ENCODE results near the gene OR1E2. TPM values are rescaled to one million over a fixed set of nuclear protein-coding genes. Genes with fewer than 3 reads are reported as not detected.
"Not testable (repeated sequence)": the region's sequence is repeated elsewhere in the genome, so short reads cannot be mapped to it uniquely, and the experiment has no call there.

The OR1E2 gene
- total RNA-seq, 1 donor from 2014 or later = not detected

DNA sequence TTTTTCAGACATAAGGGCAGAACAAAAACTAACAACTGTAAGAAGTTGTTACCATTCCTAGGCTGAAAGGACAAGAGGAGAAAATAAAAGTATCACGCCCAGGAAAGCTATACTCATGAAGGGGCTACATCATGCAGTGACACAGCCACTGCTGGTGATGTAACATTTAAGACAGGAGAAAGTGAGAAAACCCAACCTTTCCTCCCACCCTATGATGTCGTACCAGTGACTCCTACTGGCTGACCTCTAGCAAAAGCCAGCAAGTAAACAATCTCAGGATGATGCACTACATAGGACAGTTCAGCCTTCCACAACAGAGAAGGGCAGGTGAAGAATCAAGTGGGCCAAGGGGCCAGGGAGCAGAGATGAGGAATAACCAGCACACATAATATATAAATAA lies 14.0 kb upstream of the OR1E2 start:
- Mint-ChIP-seq H3K36me3 (no peaks in the 10 kb centered on the region), H3K27ac (no peak overlapping the region), H3K27me3 (ENCODE audit: low read depth) (no peaks in the 10 kb centered on the region), H3K4me3 (no peak overlapping the region), H3K4me1 (no peaks in the 10 kb centered on the region), H3K9me3 (peaks cover 2% of the 10 kb centered on the region)
- no peak for DNase-seq (ENCODE audit: low spot score in 2 of 2, unreplicated experiment in 2 of 2)
- TF ChIP-seq, protein P1, sequence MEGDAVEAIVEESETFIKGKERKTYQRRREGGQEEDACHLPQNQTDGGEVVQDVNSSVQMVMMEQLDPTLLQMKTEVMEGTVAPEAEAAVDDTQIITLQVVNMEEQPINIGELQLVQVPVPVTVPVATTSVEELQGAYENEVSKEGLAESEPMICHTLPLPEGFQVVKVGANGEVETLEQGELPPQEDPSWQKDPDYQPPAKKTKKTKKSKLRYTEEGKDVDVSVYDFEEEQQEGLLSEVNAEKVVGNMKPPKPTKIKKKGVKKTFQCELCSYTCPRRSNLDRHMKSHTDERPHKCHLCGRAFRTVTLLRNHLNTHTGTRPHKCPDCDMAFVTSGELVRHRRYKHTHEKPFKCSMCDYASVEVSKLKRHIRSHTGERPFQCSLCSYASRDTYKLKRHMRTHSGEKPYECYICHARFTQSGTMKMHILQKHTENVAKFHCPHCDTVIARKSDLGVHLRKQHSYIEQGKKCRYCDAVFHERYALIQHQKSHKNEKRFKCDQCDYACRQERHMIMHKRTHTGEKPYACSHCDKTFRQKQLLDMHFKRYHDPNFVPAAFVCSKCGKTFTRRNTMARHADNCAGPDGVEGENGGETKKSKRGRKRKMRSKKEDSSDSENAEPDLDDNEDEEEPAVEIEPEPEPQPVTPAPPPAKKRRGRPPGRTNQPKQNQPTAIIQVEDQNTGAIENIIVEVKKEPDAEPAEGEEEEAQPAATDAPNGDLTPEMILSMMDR (IDR thresholded peaks at IDR 0.05; ENCODE audit: unreplicated experiment) = no peak

DNA sequence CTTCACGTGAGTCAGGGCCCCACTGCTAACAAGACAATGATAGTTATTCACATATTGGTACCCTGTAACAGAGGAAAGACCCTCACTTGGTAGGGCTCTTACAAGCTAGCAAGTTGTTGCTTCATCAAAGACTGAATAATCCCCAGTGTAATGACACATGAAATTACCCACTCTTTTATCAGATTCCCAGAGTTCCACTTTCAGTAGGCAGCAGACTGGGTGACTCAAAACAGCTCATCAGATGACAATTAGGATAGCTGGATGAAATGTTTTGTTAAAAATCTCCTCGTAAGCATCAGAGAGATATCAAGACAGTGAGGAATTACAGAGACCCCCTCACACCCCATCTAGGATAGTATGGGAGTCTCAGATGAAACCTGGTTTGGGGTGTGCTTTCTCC lies 6.8 kb upstream of the OR1E2 start:
- Mint-ChIP-seq H3K27me3 (ENCODE audit: low read depth) (no peaks in the 10 kb centered on the region), H3K4me3 (no peak overlapping the region), H3K27ac (no peak overlapping the region), H3K9me3 (peaks cover 10% of the 10 kb centered on the region), H3K36me3 (no peaks in the 10 kb centered on the region), H3K4me1 (no peaks in the 10 kb centered on the region)
- no peak for DNase-seq (ENCODE audit: low spot score in 2 of 2, unreplicated experiment in 2 of 2)
- TF ChIP-seq, protein P1 (IDR thresholded peaks at IDR 0.05; ENCODE audit: unreplicated experiment) = no peak

DNA sequence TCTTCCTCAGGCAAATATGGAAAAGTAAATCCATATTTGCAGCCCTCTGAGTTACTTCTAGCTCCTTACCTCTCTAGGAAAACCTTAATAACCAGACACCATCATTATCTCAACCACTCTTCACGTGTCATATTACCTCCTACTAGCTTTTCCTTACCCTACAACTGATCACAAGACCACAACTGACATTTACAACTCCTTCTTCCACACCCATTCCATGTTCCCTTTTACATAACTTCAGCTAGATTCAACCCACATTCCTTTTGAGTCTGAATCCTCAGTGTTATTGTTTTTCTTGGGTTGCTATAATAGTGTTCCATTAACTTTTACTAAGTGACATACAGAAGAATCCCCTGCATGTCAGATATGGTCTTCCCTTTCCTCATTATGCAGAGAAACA lies 4.7 kb upstream of the OR1E2 start:
- DNase-seq (ENCODE audit: low spot score in 2 of 2, unreplicated experiment in 2 of 2) = no peak
- no peak overlapping the region for H3K27ac Mint-ChIP-seq

DNA sequence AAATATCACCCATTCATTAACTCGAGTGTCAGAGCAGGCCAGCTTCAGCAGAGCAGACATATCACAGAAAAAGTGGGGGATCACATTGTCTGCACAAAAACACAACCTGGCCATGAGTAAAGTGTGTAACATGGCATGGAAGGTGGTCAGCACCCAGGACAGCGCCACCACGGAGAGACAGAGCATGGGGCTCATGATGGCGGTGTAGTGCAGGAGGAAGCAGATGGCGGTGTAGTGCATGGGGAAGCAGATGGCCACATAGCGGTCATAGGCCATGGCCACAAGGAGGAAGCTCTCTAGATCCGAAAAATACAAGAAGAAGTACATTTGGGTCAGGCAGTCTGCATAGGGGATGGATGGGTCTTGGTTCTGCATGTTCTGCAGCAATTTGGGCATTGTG lies 426 bp downstream of the OR1E2 start:
- H3K36me3 Mint-ChIP-seq; DNase-seq (ENCODE audit: low spot score in 2 of 2, unreplicated experiment in 2 of 2): not testable (repeated sequence)
- peaks cover 56% of the 10 kb centered on the region for H3K9me3 Mint-ChIP-seq

More for the DNA sequence above, 4.7 kb upstream of the OR1E2 start:
- Mint-ChIP-seq H3K4me3 (no peak overlapping the region), H3K36me3 (no peaks in the 10 kb centered on the region), H3K27me3 (ENCODE audit: low read depth) (no peaks in the 10 kb centered on the region), H3K9me3 (peaks cover 23% of the 10 kb centered on the region), H3K4me1 (no peaks in the 10 kb centered on the region)
- TF ChIP-seq, protein P1 (IDR thresholded peaks at IDR 0.05; ENCODE audit: unreplicated experiment) = no peak

DNA sequence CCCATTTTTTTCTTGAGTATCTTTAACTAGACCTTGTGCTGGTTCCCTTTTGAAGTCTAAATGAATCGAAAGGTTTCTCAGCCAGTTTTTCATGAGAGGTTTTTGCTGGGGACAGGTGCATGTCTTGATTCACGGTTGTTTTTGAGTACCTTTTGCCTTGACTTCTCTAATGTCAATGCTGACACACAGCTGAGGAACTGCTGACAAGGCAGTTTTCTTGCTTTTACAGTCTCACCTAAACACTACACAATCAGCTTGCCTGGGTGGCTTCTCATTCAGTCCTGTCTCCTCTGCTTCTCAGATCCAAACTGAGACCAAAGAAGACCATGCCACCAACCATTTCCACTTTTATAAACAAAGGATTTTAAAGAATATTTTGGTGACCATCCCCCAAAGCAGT lies 15.4 kb downstream of the OR1E2 start:
- Mint-ChIP-seq H3K4me1 (no peaks in the 10 kb centered on the region), H3K27ac (no peak overlapping the region), H3K4me3 (no peak overlapping the region), H3K27me3 (ENCODE audit: low read depth) (no peaks in the 10 kb centered on the region), H3K36me3 (no peaks in the 10 kb centered on the region), H3K9me3 (peaks cover 56% of the 10 kb centered on the region)
- no peak for DNase-seq (ENCODE audit: low spot score in 2 of 2, unreplicated experiment in 2 of 2)
- TF ChIP-seq, protein P1 (IDR thresholded peaks at IDR 0.05; ENCODE audit: unreplicated experiment) = no peak

More for the DNA sequence above, 426 bp downstream of the OR1E2 start:
- not testable (repeated sequence) for H3K4me3 Mint-ChIP-seq; H3K4me1 Mint-ChIP-seq; H3K27ac Mint-ChIP-seq; H3K27me3 Mint-ChIP-seq (ENCODE audit: low read depth)

DNA sequence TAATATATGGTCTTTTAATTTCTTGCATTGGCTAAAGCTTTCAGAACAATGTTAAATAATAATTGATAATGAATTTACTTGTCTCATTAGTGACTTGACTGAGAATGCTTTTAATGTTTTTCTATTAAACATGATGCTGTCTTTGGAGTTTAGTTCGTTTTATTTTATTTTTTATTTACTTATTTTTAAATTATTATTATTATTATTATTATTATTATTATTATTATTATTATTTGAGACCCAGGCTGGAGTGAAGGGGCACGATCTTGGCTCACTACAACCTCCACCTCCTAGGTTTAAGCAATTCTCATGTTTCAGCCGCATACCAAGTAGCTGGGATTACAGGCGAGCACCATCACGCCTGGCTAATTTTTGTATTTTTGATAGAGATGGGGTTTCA lies 18.0 kb downstream of the OR1E2 start:
- TF ChIP-seq, protein P1 (IDR thresholded peaks at IDR 0.05; ENCODE audit: unreplicated experiment) = no peak
- Mint-ChIP-seq H3K27me3 (ENCODE audit: low read depth) (no peaks in the 10 kb centered on the region), H3K27ac (no peak overlapping the region), H3K4me3 (no peak overlapping the region), H3K36me3 (no peaks in the 10 kb centered on the region), H3K9me3 (peaks cover 46% of the 10 kb centered on the region), H3K4me1 (no peaks in the 10 kb centered on the region)
- no peak for DNase-seq (ENCODE audit: low spot score in 2 of 2, unreplicated experiment in 2 of 2)

DNA sequence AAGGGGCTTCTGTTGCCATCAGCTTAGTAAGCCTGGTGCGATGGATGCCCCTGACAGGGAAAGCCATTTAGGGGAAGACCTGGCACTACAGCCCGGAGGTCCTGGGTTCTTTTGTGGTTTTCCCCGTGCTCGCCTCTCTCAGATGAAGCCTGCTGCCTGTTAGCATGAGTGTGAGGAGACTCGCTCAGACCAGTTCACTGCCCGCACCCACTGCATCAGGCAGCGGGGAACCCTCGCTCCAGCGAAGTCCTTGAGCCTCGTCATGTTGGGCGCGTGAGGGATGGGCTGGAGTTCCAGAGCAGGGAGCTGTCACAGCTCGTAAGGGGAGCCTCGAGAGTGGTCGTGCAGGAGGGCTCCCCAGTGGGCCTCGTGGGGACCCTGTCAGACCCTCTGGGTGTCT lies 21.4 kb downstream of the OR1E2 start:
- H3K27ac Mint-ChIP-seq; H3K4me3 Mint-ChIP-seq; H3K36me3 Mint-ChIP-seq; DNase-seq (ENCODE audit: low spot score in 2 of 2, unreplicated experiment in 2 of 2); H3K27me3 Mint-ChIP-seq (ENCODE audit: low read depth); H3K4me1 Mint-ChIP-seq: not testable (repeated sequence)
- H3K9me3 Mint-ChIP-seq = peaks cover 47% of the 10 kb centered on the region
